ENCODE results near the gene CDX1. TPM values are rescaled to one million over a fixed set of nuclear protein-coding genes. Genes with fewer than 3 reads are reported as not detected.

CDX1 gene
- total RNA-seq, 1 donor from 2014 or later = not detected

GRCh38 chr5:150161242-150162141, 5.1 kb upstream of the CDX1 start:
- Mint-ChIP-seq H3K36me3 (ENCODE audit: unreplicated experiment) (no peaks in the 10 kb centered on the region), H3K27me3 (ENCODE audit: unreplicated experiment) (peaks cover 12% of the 10 kb centered on the region), H3K27ac (ENCODE audit: unreplicated experiment) (no peak overlapping the region)

GRCh38 chr5:150162142-150162513, 4.5 kb upstream of the CDX1 start:
- no peak for DNase-seq
- Mint-ChIP-seq H3K27me3 (ENCODE audit: unreplicated experiment) (peaks cover 10% of the 10 kb centered on the region), H3K4me1 (ENCODE audit: low read depth, unreplicated experiment) (peaks cover 41% of the 10 kb centered on the region), H3K4me3 (ENCODE audit: unreplicated experiment) (no peak overlapping the region), H3K9me3 (ENCODE audit: unreplicated experiment) (peaks cover 15% of the 10 kb centered on the region), H3K27ac (ENCODE audit: unreplicated experiment) (no peak overlapping the region), H3K36me3 (ENCODE audit: unreplicated experiment) (no peaks in the 10 kb centered on the region)
- no peak for TF ChIP-seq CTCF (IDR thresholded peaks at IDR 0.05; ENCODE audit: partially characterized antibody, unreplicated experiment)

More at GRCh38 chr5:150161242-150162141, 5.1 kb upstream of the CDX1 start:
- Mint-ChIP-seq H3K9me3 (ENCODE audit: unreplicated experiment) (peaks cover 17% of the 10 kb centered on the region), H3K4me1 (ENCODE audit: low read depth, unreplicated experiment) (peaks cover 41% of the 10 kb centered on the region), H3K4me3 (ENCODE audit: unreplicated experiment) (no peak overlapping the region)
- TF ChIP-seq CTCF (IDR thresholded peaks at IDR 0.05; ENCODE audit: partially characterized antibody, unreplicated experiment) = peak; percentile 96
- peak; percentile 97 for DNase-seq

GRCh38 chr5:150163035-150163434, 3.5 kb upstream of the CDX1 start:
- Mint-ChIP-seq H3K4me3 (ENCODE audit: unreplicated experiment) (no peak overlapping the region), H3K36me3 (ENCODE audit: unreplicated experiment) (no peaks in the 10 kb centered on the region), H3K9me3 (ENCODE audit: unreplicated experiment) (peaks cover 14% of the 10 kb centered on the region), H3K27me3 (ENCODE audit: unreplicated experiment) (peaks cover 17% of the 10 kb centered on the region), H3K4me1 (ENCODE audit: low read depth, unreplicated experiment) (peaks cover 41% of the 10 kb centered on the region), H3K27ac (ENCODE audit: unreplicated experiment) (no peak overlapping the region)
- no peak for DNase-seq
- TF ChIP-seq CTCF (IDR thresholded peaks at IDR 0.05; ENCODE audit: partially characterized antibody, unreplicated experiment) = no peak

- Mint-ChIP-seq H3K36me3 (ENCODE audit: unreplicated experiment) (no peaks in the 10 kb centered on the region), H3K9me3 (ENCODE audit: unreplicated experiment) (peaks cover 16% of the 10 kb centered on the region), H3K4me3 (ENCODE audit: unreplicated experiment) (peak overlapping the region; percentile 45), H3K27me3 (ENCODE audit: unreplicated experiment) (peaks cover 22% of the 10 kb centered on the region), H3K27ac (ENCODE audit: unreplicated experiment) (peak overlapping the region; percentile 48), H3K4me1 (ENCODE audit: low read depth, unreplicated experiment) (peaks cover 41% of the 10 kb centered on the region)
- peak; percentile 83 for DNase-seq
- TF ChIP-seq CTCF (IDR thresholded peaks at IDR 0.05; ENCODE audit: partially characterized antibody, unreplicated experiment) = no peak
Observed at GRCh38 chr5:150163547-150164059, 3.0 kb upstream of the CDX1 start.

Data from glutamatergic neuron (in vitro differentiated cells).